GM18505 (cell line): Measurements from ENCODE around the gene CAB39.

ENCODE experiments used
- ATAC-seq: cut with Tn5 transposase; IDR thresholded peaks from one replicate; pipeline ENCODE4 v1.9.1; 2021; ENCODE audit not compliant: unreplicated experiment
- POLR2A ChIP-seq: IDR thresholded peaks from 4 replicates; pipeline ENCODE4 v1.6.1; 2011; ENCODE audit warnings: borderline replicate concordance; ENCODE audit not compliant: insufficient read depth, insufficient read length; ENCODE audit errors: extremely low read depth

Gene CAB39

GRCh38 chr2:230778350-230779063 is 65.9 kb downstream of the CAB39 start:
- no peak for TF ChIP-seq POLR2A
- no peak for ATAC-seq

GRCh38 chr2:230779126-230779525 is 66.5 kb downstream of the CAB39 start:
- ATAC-seq = no peak

GRCh38 chr2:230779607-230780006 is 67.0 kb downstream of the CAB39 start:
- ATAC-seq = no peak
- TF ChIP-seq POLR2A = no peak

More at GRCh38 chr2:230779126-230779525, 66.5 kb downstream of the CAB39 start:
- TF ChIP-seq POLR2A = no peak

- ATAC-seq = no peak
Observed at GRCh38 chr2:230781130-230781797, 68.6 kb downstream of the CAB39 start.

GRCh38 chr2:230783101-230783500 is 70.5 kb downstream of the CAB39 start:
- no peak for TF ChIP-seq POLR2A
- ATAC-seq = no peak

More at GRCh38 chr2:230781130-230781797, 68.6 kb downstream of the CAB39 start:
- no peak for TF ChIP-seq POLR2A

- ATAC-seq = no peak
- TF ChIP-seq POLR2A = no peak
Observed at GRCh38 chr2:230784795-230785194, 72.2 kb downstream of the CAB39 start.

GRCh38 chr2:230785346-230785745 is 72.7 kb downstream of the CAB39 start:
- no peak for ATAC-seq
- no peak for TF ChIP-seq POLR2A

GRCh38 chr2:230787101-230787500 is 74.5 kb downstream of the CAB39 start:
- ATAC-seq = no peak
- no peak for TF ChIP-seq POLR2A

- no peak for ATAC-seq
- TF ChIP-seq POLR2A = no peak
Observed at GRCh38 chr2:230788554-230789175, 76.0 kb downstream of the CAB39 start.

- no peak for TF ChIP-seq POLR2A
- ATAC-seq = no peak
Observed at GRCh38 chr2:230790981-230791380, 78.3 kb downstream of the CAB39 start.

- no peak for ATAC-seq
- TF ChIP-seq POLR2A = no peak
Observed at GRCh38 chr2:230793572-230794359, 81.1 kb downstream of the CAB39 start.

- no peak for TF ChIP-seq POLR2A
- ATAC-seq = no peak
Observed at GRCh38 chr2:230794497-230794896, 81.9 kb downstream of the CAB39 start.

- TF ChIP-seq POLR2A = no peak
- no peak for ATAC-seq
Observed at GRCh38 chr2:230795856-230796255, 83.2 kb downstream of the CAB39 start.
